Measurements from ENCODE around the gene LYSMD4.

The LYSMD4 gene

DNA sequence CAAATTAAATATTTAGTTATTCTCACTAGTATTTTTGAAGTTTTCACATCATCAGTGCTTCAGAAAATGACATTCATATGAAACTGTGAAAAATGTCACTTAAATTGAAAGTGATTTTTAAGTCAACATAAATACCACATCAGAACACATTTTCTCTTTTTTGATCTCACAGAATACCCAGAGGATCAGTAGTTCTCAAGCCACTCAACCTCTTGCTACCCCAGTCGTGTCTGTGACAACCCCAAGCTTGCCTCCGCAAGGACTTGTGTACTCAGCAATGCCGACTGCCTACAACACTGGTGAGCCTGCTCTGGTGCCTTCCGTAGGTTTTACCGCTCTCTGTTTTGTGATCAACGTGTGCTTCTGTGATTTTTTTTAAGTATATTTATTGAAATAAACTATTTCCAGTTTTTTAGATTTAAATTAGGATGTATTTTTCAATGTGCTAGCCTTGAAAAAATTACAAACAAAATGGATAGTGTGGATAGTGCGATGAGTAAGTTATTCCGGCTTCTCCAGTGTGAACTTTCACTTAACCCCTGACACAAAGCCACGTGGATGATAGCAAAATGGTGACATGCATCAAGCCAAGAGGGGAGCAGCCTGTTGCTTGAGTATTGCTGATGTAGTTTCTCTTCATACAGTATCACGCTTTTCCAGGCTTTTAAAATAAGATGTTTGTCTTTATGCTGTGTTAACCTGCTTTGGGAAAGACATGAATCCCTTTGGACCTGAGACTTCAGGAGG lies 26.5 kb downstream of the LYSMD4 start:
- DNase-seq (ENCODE audit: low read depth), result no peak

DNA sequence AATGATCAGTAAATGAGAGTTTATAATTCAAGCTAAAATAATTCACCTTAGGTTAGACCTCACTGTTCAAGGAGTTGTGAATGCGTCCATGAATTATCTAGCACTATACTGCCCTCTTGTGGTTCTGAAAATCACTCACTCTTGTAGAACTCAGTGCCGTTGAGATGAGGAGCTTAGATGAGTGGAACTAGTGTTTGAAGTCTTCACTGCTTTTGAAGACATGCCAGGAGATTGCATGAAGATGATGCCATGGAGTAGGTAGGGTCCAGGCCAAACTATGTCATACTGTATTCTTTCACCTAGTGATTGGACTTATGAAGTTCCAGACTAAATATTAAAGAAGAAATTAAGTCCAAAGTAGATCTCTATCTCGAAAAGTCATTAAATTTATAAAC lies 28.8 kb downstream of the LYSMD4 start:
- no peak for DNase-seq (ENCODE audit: low read depth)

GRCh38 chr15:99703603-99704443 lies 29.4 kb downstream of the LYSMD4 start:
- DNase-seq (ENCODE audit: low read depth), result no peak

DNA sequence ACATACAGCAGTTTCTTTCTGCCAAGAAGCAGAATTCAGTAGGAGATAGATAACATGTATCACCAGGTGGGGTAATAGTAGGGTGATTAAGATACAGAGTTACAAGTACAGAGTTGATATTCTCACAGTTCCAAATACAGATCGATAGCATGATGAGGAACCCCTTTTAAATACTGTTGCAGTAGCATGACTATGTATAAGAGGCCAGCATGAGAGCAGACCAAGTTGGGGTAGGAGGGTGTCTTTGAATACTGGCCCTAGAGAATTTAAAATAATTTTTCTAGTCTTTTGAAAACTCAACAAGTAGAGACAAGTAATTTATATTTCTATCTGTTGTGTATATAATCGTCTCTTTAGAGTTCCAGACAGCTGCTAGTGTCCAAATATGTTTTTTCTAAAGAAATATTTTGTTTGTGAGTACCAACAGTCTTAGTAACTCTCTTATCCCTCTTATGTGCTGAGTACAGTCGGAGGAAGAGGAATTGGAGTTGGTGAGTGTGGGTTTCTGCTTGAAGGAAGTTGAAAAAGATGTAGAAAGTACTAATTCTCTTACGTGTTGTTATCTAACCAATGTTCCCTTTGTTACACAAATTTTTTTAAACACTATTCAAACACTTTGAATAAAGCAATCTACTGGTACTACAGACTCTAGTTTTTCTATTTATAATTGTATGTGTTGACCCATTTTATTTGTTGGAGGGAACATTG lies 30.2 kb downstream of the LYSMD4 start:
- DNase-seq (ENCODE audit: low read depth), result no peak

DNA sequence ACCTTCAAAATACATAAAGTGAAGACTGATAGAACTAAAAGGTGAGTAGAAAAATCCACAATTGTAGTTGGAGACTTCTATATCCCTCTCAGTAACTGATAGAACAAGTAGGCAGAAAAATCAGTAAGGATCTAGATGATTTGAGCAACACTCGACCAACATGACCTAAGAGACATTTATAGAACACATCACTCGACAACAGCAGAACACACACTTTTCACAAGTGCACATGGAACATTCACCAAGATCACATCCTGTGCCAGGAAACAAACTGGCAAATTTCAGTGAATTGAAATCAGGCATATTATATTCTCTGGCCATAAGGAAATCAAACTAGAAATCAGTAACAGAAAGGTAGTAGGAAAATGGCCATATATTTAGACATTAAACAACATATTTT lies 37.1 kb downstream of the LYSMD4 start:
- no peak for DNase-seq (ENCODE audit: low read depth)

DNA sequence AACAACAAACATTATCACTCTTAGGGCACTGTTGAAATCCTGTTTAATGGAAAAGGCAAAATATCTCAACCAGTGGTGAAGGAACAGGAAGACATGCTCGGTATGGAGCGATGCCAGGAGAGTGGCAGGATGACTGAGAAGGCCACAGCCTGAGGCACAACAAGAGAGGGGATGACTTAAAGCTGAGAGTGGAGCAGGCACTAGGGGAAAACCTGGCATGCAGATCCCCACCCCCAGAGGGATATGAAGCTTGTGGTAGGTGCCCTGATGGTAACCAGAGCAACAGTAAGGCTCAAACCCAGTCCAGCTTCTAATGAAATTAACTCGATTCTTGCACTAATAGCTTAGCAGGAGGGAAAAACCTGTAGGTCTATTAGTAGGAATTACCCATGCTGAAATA lies 40.4 kb downstream of the LYSMD4 start:
- DNase-seq (ENCODE audit: low read depth), result no peak

DNA sequence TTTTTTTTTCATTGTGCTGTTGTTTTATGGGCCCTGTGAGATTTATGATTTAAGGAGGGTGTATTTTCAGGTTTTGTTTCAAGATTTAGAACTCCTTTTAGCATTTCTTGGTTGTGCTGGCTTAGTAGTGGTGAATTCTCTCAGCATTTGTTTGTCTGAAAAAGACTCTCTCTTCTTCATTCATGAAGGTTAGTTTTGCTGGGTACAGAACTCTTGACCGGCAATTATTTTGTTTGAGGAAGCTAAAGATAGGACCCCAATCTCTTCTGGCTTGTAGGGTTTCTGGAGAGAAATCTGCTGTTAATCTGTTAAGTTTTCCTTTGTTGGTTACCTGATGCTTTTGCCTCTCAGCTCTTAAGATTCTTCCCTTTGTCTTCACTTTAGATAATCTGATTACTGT lies 46.9 kb downstream of the LYSMD4 start:
- DNase-seq (ENCODE audit: low read depth), result no peak

GRCh38 chr15:99683000-99683670 lies 50.1 kb downstream of the LYSMD4 start:
- DNase-seq (ENCODE audit: low read depth), result no peak

- no peak for DNase-seq (ENCODE audit: low read depth)
These were observed 50.8 kb downstream of the LYSMD4 start for GRCh38 chr15:99682455-99682854.

- DNase-seq (ENCODE audit: low read depth), result no peak
These were observed 51.2 kb downstream of the LYSMD4 start for GRCh38 chr15:99681990-99682389.

DNA sequence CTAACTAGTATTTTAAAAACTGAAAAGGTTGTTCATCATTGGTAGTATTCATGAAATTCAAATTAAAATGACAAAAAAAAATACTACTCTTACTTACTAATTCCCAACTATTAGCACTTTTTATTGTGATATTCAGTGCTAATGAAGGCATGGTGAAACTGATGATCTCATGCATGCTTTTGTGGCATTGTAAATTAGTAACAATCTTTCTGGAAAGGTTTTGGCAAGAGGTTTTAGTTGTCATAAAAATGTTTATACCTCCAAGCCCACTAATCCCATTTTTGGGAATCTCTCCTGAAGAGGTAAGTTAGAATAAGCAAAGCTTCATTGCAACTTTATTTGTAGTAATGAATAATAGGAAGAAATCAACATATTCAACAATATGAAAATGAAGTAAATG lies 53.0 kb downstream of the LYSMD4 start:
- no peak for DNase-seq (ENCODE audit: low read depth)

DNA sequence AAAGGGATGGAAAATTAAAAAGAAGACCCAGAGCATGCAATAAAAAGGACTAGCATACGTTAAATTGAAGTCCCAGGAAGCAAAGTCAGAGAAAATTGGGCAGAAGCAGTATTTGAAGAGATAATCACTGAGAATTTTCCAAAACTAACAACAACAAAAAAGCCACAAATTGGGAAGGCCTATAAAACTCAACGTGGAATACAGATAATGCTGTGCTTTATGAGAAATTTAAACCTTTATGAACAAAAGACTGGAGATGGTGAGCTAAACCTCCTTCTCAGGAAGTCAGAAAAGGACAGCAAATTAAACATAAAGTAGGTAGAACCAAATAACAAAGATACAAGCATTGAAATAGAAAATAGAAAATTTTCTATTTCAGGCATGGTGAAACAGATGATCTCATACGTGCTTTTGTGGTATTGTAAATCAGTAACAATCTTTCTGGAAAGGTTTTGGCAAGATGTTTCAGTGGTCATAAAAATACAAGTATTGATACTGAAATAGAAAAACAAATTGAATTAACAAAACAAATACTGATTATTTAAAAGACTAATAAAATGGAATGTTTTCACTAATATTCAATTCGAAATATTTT lies 55.6 kb downstream of the LYSMD4 start:
- DNase-seq (ENCODE audit: low read depth), result no peak
